Lung (tissue), 12 donors: Measurements from ENCODE around the gene RBM18. TPM values are rescaled to one million over a fixed set of nuclear protein-coding genes. Genes with fewer than 3 reads are reported as not detected.

Experiments used
- ATAC-seq: fragments of 200-7000 bp; cut with Tn5 transposase; one replicate; pipeline ENCODE4 v1.9.1; 2020; ENCODE audit warnings: moderate number of reproducible peaks; ENCODE audit not compliant: insufficient read depth, low FRiP score
- DNase-seq, 3 donors: peaks; one replicate each; pipeline ENCODE4 v3.0.0-alpha.2; 2013 to 2017
- H3K27ac ChIP-seq, 2 donors: one replicate each; pipeline ENCODE4 v1.5.1; 2013; ENCODE audit warnings: mild to moderate bottlenecking in 2 of 2, moderate library complexity in 2 of 2, control low read depth in 1 of 2, inconsistent platforms in 1 of 2, low read depth in 1 of 2, low read length in 1 of 2
- H3K27me3 ChIP-seq, 3 donors: one replicate each; pipeline ENCODE4 v1.5.1; 2013; ENCODE audit warnings: low read length in 2 of 3; ENCODE audit not compliant: control insufficient read depth in 3 of 3, insufficient read depth in 3 of 3
- H3K36me3 ChIP-seq, 4 donors: one replicate each; pipeline ENCODE4 v1.5.1; 2013; ENCODE audit warnings: low read length in 4 of 4, mild to moderate bottlenecking in 1 of 4, moderate library complexity in 1 of 4; ENCODE audit not compliant: control insufficient read depth in 4 of 4, insufficient read depth in 4 of 4
- H3K4me1 ChIP-seq, 5 donors: one replicate each; pipeline ENCODE4 v1.5.1; 2013; ENCODE audit warnings: low read length in 5 of 5, mild to moderate bottlenecking in 2 of 5, moderate library complexity in 1 of 5; ENCODE audit not compliant: control insufficient read depth in 5 of 5, insufficient read depth in 5 of 5
- H3K4me3 ChIP-seq: one replicate; pipeline ENCODE4 v1.5.1; 2013; ENCODE audit warnings: mild to moderate bottlenecking, control low read depth, moderate library complexity
- H3K9ac ChIP-seq, 2 donors: one replicate each; pipeline ENCODE4 v1.5.1; 2013; ENCODE audit warnings: low read length in 2 of 2, control low read depth in 1 of 2; ENCODE audit not compliant: insufficient read depth in 1 of 2
- H3K9me3 ChIP-seq, 4 donors: one replicate each; pipeline ENCODE4 v1.5.1; 2013; ENCODE audit warnings: low read length in 3 of 4, mild to moderate bottlenecking in 1 of 4, moderate library complexity in 1 of 4; ENCODE audit not compliant: control insufficient read depth in 4 of 4, insufficient read depth in 3 of 4
- WGBS, 2 donors: extraction: QIAGEN DNeasy Blood & Tissue Kit; methylation state at CpG; one replicate each; pipeline ENCODE4 v1.1.7; 2013; 5-methylcytosine and 5-hydroxymethylcytosine counted together
- polyA plus RNA-seq, 2 donors: library from polyadenylated mRNA; stranded (reverse); fragments of 200-250 nt; gene quantifications; one replicate each; pipeline ENCODE4 v1.2.1, GENCODE V29; 2013
- total RNA-seq, 2 donors: library from RNA; depleted of rRNA in 1 of 2; stranded (reverse); fragments of >200 nt in 1 of 2; gene quantifications; one replicate each; pipeline ENCODE4 v1.2.1, GENCODE V29; 2014 to 2021
- TF ChIP-seq, protein P1 (sequence below): IDR thresholded peaks from 2 replicates; pipeline ENCODE4 v1.5.1; 2012; ENCODE audit warnings: mild to moderate bottlenecking; ENCODE audit errors: control extremely low read depth, extremely low read depth
- donor health status: control.
- donor health status: control.
- donor health status: Bipolar disorder and iron deficiency.
- donor health status: healthy.
- donor health status: DM: yes; HTN: yes; CAD: no.

Gene RBM18
- total and polyA plus RNA-seq, 4 donors = 5.5 to 20.5 (median 12.4) TPM

DNA sequence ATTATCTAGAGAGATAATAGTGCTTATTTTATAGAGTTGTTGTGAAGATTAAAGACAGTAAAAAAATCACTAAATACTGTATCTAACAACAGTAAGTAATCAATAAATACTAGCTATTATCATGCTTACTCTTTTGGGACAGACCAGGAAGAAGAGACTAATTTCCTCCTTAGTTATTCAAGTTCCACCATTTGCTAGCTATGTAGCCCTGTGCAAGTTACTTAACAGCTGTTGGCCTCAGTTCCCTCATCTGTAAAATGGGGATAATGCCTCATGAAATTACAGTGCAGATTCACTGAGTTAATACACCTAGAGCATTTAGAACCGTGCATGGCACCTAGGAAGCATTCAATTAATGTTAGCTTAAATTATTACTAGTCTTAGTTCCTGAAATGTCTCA, 2.6 kb downstream of the RBM18 start:
- Histone ChIP-seq H3K27ac (no peak overlapping the region), H3K9me3 (no peaks in the 10 kb centered on the region), H3K36me3 (peaks cover 5 to 22% (median 14%) of the 10 kb centered on the region in 4 donors), H3K4me3 (no peak overlapping the region), H3K9ac (no peak overlapping the region), H3K4me1 (peaks cover 0 to 31% (median 21%) of the 10 kb centered on the region in 5 donors), H3K27me3 (no peaks in the 10 kb centered on the region)
- no peak for ATAC-seq
- DNase-seq = no peak
- TF ChIP-seq, protein P1, sequence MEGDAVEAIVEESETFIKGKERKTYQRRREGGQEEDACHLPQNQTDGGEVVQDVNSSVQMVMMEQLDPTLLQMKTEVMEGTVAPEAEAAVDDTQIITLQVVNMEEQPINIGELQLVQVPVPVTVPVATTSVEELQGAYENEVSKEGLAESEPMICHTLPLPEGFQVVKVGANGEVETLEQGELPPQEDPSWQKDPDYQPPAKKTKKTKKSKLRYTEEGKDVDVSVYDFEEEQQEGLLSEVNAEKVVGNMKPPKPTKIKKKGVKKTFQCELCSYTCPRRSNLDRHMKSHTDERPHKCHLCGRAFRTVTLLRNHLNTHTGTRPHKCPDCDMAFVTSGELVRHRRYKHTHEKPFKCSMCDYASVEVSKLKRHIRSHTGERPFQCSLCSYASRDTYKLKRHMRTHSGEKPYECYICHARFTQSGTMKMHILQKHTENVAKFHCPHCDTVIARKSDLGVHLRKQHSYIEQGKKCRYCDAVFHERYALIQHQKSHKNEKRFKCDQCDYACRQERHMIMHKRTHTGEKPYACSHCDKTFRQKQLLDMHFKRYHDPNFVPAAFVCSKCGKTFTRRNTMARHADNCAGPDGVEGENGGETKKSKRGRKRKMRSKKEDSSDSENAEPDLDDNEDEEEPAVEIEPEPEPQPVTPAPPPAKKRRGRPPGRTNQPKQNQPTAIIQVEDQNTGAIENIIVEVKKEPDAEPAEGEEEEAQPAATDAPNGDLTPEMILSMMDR = no peak
- WGBS, 2 donors = 84 to 94% methylated on average over 1 of the region's 1 CpG

DNA sequence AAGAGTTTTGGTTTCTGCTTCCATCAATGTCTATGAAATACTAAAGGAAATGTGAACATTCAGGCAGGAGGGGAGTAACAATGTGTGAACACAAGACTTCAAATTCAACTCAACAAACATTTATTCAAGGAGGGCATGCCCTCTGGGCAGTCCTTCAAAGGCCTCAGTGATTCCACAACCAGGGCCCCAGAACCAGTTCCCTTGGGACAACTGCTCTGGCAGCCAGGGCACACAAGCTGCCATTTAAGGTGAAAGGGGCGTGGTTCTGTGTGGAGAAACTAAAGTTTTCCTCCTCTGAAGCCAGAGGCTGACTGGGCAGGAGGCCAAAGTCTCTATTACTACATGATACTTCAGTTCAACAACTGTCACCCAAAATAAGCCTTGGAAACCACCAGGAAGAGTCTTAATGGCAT, 3.2 kb downstream of the RBM18 start:
- TF ChIP-seq, protein P1 = no peak
- peaks cover 5 to 25% (median 14%) of the 10 kb centered on the region in 4 donors for H3K36me3 ChIP-seq
- WGBS, 2 donors = 45 to 50% methylated on average over 1 of the region's 1 CpG

DNA sequence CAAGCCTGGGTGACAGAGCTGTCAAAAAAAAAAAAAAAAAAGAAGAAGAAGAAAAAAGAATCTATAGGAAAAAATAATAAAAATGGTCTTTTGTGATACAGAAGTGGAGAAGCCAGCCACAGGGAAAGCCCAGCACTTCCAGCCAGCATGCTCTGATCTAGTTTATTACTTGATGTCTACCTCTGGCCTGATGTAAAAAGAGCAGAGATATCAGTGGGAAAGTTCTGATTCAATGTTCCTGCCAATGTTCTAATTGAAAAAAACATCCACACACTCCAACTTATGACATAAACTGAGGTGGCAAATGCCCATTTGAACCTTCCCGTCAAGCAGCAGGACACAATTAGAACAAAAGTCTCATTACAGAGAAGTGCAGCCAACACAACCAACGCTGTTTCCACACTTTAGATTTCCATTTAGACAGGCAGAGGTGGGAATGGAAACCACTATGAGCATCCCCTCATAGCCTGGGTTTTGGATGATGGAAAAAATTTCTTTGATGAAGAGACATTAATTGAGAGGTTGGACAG, 5.7 kb downstream of the RBM18 start:
- ATAC-seq (no peak), DNase-seq (no peak)
- TF ChIP-seq, protein P1 = no peak
- Histone ChIP-seq H3K9ac (no peak overlapping the region), H3K9me3 (no peaks in the 10 kb centered on the region), H3K4me1 (peaks cover 0 to 23% (median 16%) of the 10 kb centered on the region in 5 donors), H3K4me3 (no peak overlapping the region), H3K27me3 (no peaks in the 10 kb centered on the region), H3K36me3 (peaks cover 7 to 34% (median 16%) of the 10 kb centered on the region in 4 donors), H3K27ac (no peak overlapping the region)
- WGBS, 2 donors = 82 to 92% methylated on average over 2 of the region's 2 CpGs

More for the DNA sequence above, 3.2 kb downstream of the RBM18 start:
- no peak for ATAC-seq
- no peak overlapping the region for H3K27ac ChIP-seq
- no peak overlapping the region for H3K9ac ChIP-seq
- H3K27me3 ChIP-seq = no peaks in the 10 kb centered on the region
- no peaks in the 10 kb centered on the region for H3K9me3 ChIP-seq
- H3K4me1 ChIP-seq = peaks cover 0 to 31% (median 21%) of the 10 kb centered on the region in 5 donors
- H3K4me3 ChIP-seq = no peak overlapping the region
- peak; percentile 66 to 80 (median 74) for DNase-seq

DNA sequence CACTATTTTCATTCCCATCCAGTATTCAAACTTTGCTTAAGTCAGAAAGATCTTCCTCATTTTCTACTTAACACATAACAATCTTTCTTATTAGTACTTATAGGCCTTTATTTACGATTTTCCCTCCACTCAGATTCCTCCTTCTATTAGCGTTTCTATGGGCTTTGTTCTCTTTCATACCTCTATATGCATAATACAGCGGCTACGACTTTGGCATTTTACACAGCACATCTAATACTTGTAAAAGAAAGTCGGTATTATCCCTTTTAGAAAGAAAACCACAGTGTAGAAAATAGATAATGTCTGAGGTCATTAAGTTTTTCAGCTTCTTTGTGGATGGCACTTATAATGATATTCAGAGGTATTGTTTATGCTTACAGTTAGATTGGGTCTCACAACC, 8.4 kb downstream of the RBM18 start:
- DNase-seq (no peak), ATAC-seq (no peak)
- Histone ChIP-seq H3K9me3 (no peaks in the 10 kb centered on the region), H3K9ac (no peak overlapping the region), H3K4me1 (peaks cover 0 to 17% (median 2%) of the 10 kb centered on the region in 5 donors), H3K36me3 (peaks cover 11 to 45% (median 26%) of the 10 kb centered on the region in 4 donors), H3K27ac (no peak overlapping the region), H3K4me3 (no peak overlapping the region), H3K27me3 (no peaks in the 10 kb centered on the region)
- 93 to 94% methylated on average over 5 of the region's 5 CpGs for WGBS, 2 donors
- TF ChIP-seq, protein P1 = no peak
